GM21390 (cell line): ENCODE data around the gene NDUFC2.
"Not testable (repeated sequence)": the region's sequence is repeated elsewhere in the genome, so short reads cannot be mapped to it uniquely, and the experiment has no call there.

ENCODE experiments used
- ATAC-seq: cut with Tn5 transposase; IDR thresholded peaks from one replicate; pipeline ENCODE4 v1.9.1; 2021; ENCODE audit not compliant: unreplicated experiment

NDUFC2 gene

DNA sequence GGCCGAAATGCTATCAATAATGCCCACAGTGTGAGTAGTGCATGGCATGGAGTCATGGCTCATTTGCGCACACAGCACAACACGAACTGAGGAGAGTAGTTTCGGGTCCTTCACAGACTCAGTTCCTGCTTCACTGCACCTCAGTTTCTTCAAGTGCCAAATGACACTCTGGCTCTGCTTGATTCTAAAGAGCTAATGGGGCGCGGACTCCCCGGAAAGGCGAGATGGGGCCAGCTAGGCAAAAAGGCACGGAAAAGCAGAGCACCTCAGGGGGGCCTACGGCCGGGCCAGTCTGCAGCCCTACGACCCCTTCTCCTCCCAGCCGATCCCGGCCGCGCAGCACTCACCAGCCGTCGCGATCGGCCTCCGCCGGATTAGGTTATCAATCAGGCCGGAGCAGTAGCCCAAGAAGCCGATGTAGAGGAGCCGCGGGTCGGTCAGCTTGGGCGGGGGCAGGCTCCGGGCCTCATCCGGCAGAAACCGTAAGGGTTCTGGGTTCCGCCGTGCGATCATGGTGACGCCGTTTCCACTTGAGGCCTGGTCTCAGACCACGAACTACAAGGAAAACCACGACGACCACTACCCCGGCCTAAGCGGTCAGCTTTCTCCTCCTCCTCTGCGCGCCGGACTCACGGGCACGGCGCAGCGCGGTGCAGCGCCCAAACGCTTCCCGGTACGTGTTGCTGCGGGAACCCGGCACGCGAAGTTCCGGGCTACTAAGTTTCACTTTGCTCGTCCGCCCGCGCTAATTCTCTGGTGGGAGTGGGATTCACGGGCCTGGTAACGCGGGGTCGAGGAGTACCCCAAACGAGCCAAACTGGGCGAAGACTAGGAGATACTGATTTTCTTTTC, at the start of gene NDUFC2:
Gene NDUFC2, minus strand, starts transcription at position 631 of the 852 bp plus-strand sequence. Its CDS starts 118 bp downstream, at position 513.
- peak; percentile 68 for ATAC-seq

- ATAC-seq = no peak
These were observed 47.7 kb upstream of the NDUFC2 start for GRCh38 chr11:78127403-78127802.

GRCh38 chr11:78112582-78113275, 33.1 kb upstream of the NDUFC2 start:
- peak; percentile 64 for ATAC-seq

DNA sequence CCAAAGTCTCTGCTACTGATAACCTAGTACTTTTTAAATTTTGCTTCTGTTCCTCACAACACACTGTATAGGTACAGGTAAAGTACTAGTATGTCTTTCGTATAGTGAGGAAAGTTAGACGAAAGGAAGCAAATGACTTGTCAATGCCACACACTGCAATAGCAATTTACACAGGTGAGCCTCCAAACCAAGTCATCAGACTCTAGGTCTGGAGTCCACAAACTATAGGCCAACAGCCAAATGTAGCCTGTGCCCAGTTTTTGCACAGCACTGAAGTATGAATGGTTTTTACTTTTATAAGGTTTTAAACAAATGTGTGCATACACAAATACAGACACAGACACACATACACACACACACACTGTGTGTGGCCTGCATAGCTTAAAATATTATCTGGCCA, 31.6 kb upstream of the NDUFC2 start:
- ATAC-seq = no peak

DNA sequence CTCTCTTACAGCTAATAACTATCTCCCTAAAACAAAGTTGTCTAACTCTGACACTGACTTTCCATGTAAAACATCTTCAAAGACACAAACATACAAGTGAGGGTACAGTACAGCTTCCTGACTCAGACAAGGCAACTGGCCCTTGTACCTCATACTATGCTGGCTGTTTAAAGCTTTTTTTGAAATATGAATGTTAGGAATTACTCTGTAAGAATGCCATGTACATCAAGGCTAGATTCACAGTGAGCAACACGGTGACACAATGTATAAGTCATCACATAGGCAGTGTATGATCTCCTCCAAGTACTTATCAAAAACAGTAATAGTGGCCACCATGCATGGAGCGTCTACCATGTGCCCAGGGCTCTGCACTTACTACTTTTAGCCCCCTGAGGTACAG, 31.2 kb upstream of the NDUFC2 start:
- no peak for ATAC-seq

DNA sequence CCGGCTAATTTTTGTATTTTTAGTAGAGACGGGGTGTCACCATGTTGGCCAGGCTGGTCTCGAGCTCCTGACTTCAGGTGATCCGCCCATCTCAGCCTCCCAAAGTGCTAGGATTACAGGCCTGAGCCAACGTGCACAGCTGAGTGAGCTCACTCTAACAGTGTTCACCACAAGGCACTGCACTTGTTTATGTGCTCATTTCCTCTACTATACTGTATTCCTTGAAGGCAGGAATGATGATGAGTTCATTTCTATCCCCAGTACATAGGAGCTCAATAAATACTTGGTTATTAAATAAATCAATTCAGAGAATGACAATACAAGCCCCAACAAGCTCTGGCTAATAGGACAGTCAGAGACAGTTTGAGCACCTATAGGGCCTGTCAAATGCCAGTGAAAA, 30.7 kb upstream of the NDUFC2 start:
- no peak for ATAC-seq

- ATAC-seq = no peak
These were observed 29.7 kb upstream of the NDUFC2 start for GRCh38 chr11:78109081-78110015.

DNA sequence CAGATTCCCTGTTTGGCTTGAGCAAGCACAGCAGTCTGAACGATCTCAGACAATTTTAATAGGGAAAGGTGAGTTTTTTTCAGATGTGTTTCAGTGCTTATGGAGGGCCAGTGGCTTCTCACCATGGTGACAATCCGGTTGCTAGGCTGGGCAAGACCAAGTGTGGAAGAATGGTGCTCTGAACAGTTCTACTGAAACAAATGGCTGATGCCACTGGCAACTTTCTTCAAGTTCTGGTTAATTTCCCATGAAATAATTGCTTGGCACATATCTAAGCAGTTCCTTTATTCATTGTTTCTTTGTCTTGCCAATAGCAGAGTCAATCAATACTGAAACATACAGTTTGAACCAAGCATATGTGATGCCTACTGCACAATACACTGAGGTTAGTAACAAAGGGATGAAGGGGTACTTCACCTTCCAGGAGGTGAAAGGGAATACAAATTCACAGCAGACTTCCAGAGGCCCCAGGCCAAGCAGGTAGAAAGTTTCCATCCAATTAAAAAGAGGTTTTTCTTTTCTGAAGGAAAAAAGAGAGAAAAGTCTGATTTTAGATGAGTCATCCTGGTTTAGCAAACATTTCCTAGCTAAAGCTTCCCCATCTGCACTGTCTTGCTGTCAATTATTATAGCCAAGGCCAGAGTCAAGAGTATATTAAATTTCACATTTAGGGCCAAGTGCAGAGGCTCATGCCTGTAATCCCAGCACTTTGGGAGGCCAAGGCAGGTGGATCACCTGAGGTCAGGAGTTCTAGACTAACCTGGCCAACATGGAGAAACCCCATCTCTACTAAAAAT, 21.2 kb upstream of the NDUFC2 start:
- no peak for ATAC-seq

GRCh38 chr11:78100261-78100660, 20.6 kb upstream of the NDUFC2 start:
- ATAC-seq = no peak

- no peak for ATAC-seq
These were observed 20.0 kb upstream of the NDUFC2 start for GRCh38 chr11:78099666-78100065.

DNA sequence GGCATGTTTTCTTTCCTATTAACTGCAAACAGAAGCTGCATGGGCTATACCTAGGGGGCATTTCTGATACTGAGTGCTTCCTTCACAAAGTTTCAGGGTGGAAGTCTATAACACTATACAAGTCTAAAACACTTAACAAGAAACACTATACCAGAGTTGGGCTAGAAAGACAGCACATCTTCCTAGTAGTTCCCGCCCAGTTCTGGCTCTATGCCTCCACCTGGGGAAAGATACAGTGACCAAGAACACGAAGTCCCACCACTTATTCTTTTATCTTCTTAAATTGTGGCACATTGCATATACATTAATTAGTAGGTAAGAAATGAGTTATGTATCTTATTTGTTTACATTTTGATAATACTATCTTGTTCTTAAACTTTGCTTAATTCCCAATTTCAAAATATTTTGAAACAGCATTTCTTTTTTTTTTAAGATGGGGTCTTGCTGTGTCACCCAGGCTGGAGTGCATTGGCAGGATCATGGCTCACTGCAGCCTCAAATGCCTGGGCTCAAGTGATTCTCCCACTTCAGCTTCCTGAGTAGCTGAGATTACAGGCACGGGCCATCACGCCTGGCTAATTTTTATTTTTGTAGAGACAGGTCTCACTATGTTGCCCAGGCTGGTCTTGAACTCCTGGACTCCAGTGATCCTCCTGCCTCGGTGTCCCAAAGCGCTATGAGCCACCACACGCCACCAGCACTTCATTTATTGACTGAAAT, 18.2 kb upstream of the NDUFC2 start:
- ATAC-seq = no peak

DNA sequence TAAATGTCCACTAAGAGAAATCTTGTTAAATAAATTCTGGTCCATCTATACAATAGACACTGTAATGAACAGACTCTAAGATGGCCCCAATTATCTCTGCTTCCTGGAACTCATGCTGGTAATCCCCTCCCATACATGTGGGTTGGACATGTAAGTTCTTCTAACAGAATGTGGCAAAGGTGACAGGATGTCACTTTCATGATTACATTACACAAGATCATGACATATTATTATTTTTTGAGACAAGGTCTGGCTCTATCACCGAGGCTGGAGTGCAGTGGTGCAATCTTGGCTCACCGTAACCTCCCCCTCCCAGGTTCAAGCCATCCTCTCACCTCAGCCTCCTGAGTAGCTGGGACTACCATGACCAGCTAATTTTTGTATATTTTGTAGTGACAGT, 14.6 kb upstream of the NDUFC2 start:
- ATAC-seq = no peak

GRCh38 chr11:78086521-78087074, 6.9 kb upstream of the NDUFC2 start:
- not testable (repeated sequence) for ATAC-seq

GRCh38 chr11:78085972-78086371, 6.3 kb upstream of the NDUFC2 start:
- ATAC-seq = no peak

GRCh38 chr11:78084506-78084905, 4.8 kb upstream of the NDUFC2 start:
- not testable (repeated sequence) for ATAC-seq

GRCh38 chr11:78083021-78083420, 3.4 kb upstream of the NDUFC2 start:
- no peak for ATAC-seq

- no peak for ATAC-seq
These were observed 2.5 kb upstream of the NDUFC2 start for GRCh38 chr11:78082146-78082545.

- no peak for ATAC-seq
These were observed 1.9 kb upstream of the NDUFC2 start for GRCh38 chr11:78081583-78081982.

- ATAC-seq = no peak
These were observed 1.3 kb upstream of the NDUFC2 start for GRCh38 chr11:78080818-78081495.
